Measurements from ENCODE around the gene ODF4. TPM values are rescaled to one million over a fixed set of nuclear protein-coding genes. Genes with fewer than 3 reads are reported as not detected.

Gene ODF4
- total and polyA plus RNA-seq, 10 of the 15 experiments (the other 5 are each of a cell fraction or from before 2014, with no cell fraction given) = not detected

- Histone ChIP-seq H3K27me3 (replicated peaks in 1 of 2; ENCODE audit: control insufficient read depth in 2 of 2, insufficient read depth in 2 of 2, low read length in 1 of 2) (no peaks in the 10 kb centered on the region), H2AFZ (ENCODE audit: control insufficient read depth, low read depth, low read length) (peak within 1 kb of the TSS; percentile 53), H3K4me3 (peak within 1 kb of the TSS; percentile 88), H3K36me3 (ENCODE audit: control insufficient read depth in 2 of 2, insufficient read depth in 2 of 2, low read length in 1 of 2) (peaks cover 10 to 35% of the 10 kb centered on the region in 2 experiments), H3K9me3 (replicated peaks; ENCODE audit: control insufficient read depth, insufficient read depth, low read length) (no peaks in the 10 kb centered on the region; the same call in 2 of the 3 replicates), H3K27ac (ENCODE audit: control insufficient read depth, insufficient read depth) (peak within 1 kb of the TSS; percentile 72), H4K20me1 (ENCODE audit: control insufficient read depth, insufficient read depth) (peaks cover 9% of the 10 kb centered on the region), H3K79me2 (ENCODE audit: control insufficient read depth, insufficient read depth, low read length) (peaks cover 32% of the 10 kb centered on the region), H3K9ac (ENCODE audit: control insufficient read depth, insufficient read depth, low read length) (peak within 1 kb of the TSS; percentile 85), H3K4me2 (ENCODE audit: control insufficient read depth, insufficient read depth) (peak within 1 kb of the TSS; percentile 84), H3K4me1 (ENCODE audit: control insufficient read depth, insufficient read depth, low read length) (peaks cover 3% of the 10 kb centered on the region)
- POLR2A ChIA-PET = interaction anchor here (0.6 to 2.0 kb wide), 7 partner anchors 8 to 1360 kb away, joined by 3 to 7 read pairs (median 5); partner anchors contain the start of gene SLC25A35
- intact Hi-C loops (cut with micrococcal nuclease; ENCODE audit: unreplicated experiment) (no loop called here), in situ Hi-C loops (cut with MboI) (no loop called here)
- CTCF ChIA-PET = interaction anchor here (0.6 to 2.0 kb wide), 17 partner anchors 11 to 1027 kb away, joined by 3 to 10 read pairs (median 4); partner anchors contain the start of genes NDEL1 and SLC25A35
- peak; percentile 38 for DNase-seq (ENCODE audit: low read depth, low spot score)
- peak; percentile 99 for ATAC-seq
- no peak for FAIRE-seq
- SMC1A ChIA-PET (ENCODE audit: uncharacterized antibody, unreplicated experiment) = interaction anchor here (0.8 to 1.9 kb wide), 3 partner anchors 61 to 127 kb away, joined by 3 to 4 read pairs (median 4); partner anchors contain the start of gene SLC25A35
- WGBS (ENCODE audit: insufficient coverage, insufficient replicate concordance, low lambda C conversion rate, missing lambda C conversion rate) = 10% methylated on average over 34 of the region's 41 CpGs
- RAD21 ChIA-PET (ENCODE audit: unreplicated experiment) = interaction anchor here (0.8 to 1.3 kb wide), 5 partner anchors 12 to 369 kb away, joined by 3 to 5 read pairs (median 4); partner anchors contain the start of genes NDEL1 and SLC25A35
- BruUV-seq (replicated peaks) = no TSS peak
- TF ChIP-seq HCFC1 (IDR thresholded peaks at IDR 0.05; ENCODE audit: low read length) (peak; percentile 39), PKNOX1 (IDR thresholded peaks at IDR 0.05) (peak; percentile 33; the same call in 1 of the 2 replicates), ESRRA (IDR thresholded peaks at IDR 0.05; ENCODE audit: low read length) (peak; percentile 95), BRCA1 (IDR thresholded peaks at IDR 0.05; ENCODE audit: low read depth, low read length) (no peak; the same call in 1 of the 2 replicates), CEBPB (IDR thresholded peaks at IDR 0.05; ENCODE audit: borderline replicate concordance in 1 of 2, low read depth in 2 of 2, low read length in 2 of 2) (no peak), TAF1 (IDR thresholded peaks at IDR 0.05; ENCODE audit: borderline replicate concordance, low read depth, low read length) (peak; percentile 80), MAX (IDR thresholded peaks at IDR 0.05; ENCODE audit: low read depth, low read length) (peak; percentile 44; the same call in 1 of the 2 replicates), KLF5 (IDR thresholded peaks at IDR 0.05; ENCODE audit: partially characterized antibody) (no peak), MXI1 (IDR thresholded peaks at IDR 0.05; ENCODE audit: low read depth, low read length) (no peak), FOXM1 (IDR thresholded peaks at IDR 0.05; ENCODE audit: low read depth, low read length) (no peak), CUX1 (IDR thresholded peaks at IDR 0.05; ENCODE audit: insufficient replicate concordance, low read depth, low read length) (no peak), POLR2AphosphoS5 (IDR thresholded peaks at IDR 0.05; ENCODE audit: low read length) (peak; percentile 93), USF2 (IDR thresholded peaks at IDR 0.05; ENCODE audit: borderline replicate concordance, low read depth, low read length) (no peak), CHD2 (IDR thresholded peaks at IDR 0.05; ENCODE audit: borderline replicate concordance, low read depth, low read length) (peak; percentile 47; the same call in 1 of the 2 replicates), ZZZ3 (IDR thresholded peaks at IDR 0.05; ENCODE audit: control insufficient read depth, insufficient read length, low read depth) (no peak)
These were observed 36.8 kb downstream of the ODF4 start, which contains the start of gene KRABD2 for GRCh38 chr17:8376271-8377067. KRABD2 (minus strand) TSS chr17:8376704.
